K562 (cell line): ENCODE measurements around the gene SLC22A23.

Experiments
- SPI1 ChIP-seq: IDR thresholded peaks from 2 replicates; pipeline ENCODE4 v1.6.1; 2011; ENCODE audit warnings: low read depth, low read length, control low read depth, borderline replicate concordance
- ZNF561 ChIP-seq: fragments of 450-650 bp; formaldehyde crosslinking; conservative IDR thresholded peaks from 2 replicates; pipeline ENCODE4 v1.4.0; 2020; ENCODE audit warnings: mild to moderate bottlenecking, moderate library complexity

GRCh38 chr6:3292431-3293197, 164.2 kb downstream of the SLC22A23 start:
- TF ChIP-seq SPI1: no peak
- no peak for TF ChIP-seq ZNF561 (CRISPR knock-in tag)
